Measurements from ENCODE around the gene CLINT1. TPM values are rescaled to one million over a fixed set of nuclear protein-coding genes. Genes with fewer than 3 reads are reported as not detected.

The CLINT1 gene
- total and polyA plus RNA-seq, 2 of the 4 experiments (the other 2 are of a cell fraction) = 144 to 146 TPM

DNA sequence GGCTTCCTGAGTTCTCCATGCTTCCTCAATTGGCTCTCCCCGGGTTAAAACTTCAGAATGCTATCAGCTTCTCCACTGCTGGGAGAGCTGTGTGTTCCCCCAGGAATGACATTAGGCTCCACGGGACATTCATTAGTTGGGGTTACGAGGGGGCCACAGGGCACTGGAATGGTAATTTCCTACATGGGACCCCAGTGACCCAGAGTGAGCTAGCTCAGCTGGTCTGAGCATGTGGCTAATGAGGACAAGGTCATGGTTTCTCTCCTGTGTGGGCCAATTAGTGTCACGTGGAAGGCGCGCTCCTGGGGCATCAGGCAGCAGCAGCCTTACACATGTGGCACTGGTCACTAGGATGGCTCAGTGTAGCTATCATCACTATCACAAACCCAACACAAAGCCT lies 94.4 kb downstream of the CLINT1 start:
- no peak overlapping the region for H2BK120ac ChIP-seq (ENCODE audit: low read depth, low read length)
- in situ Hi-C loops (cut with MboI; ENCODE audit: low sequenced_read_pairs) = no loop called here
- no peak overlapping the region for H4K8ac ChIP-seq (ENCODE audit: low read depth in 2 of 2, low read length in 2 of 2)
- peaks cover 3% of the 10 kb centered on the region; the same call in 1 of the 2 replicates for H3K4me1 ChIP-seq (ENCODE audit: control insufficient read depth, insufficient read depth, low read length)
- H2AK5ac ChIP-seq (ENCODE audit: low read depth, low read length) = no peak overlapping the region
- 100% methylated on average over 1 of the region's 6 CpGs; no CpG with 5 or more reads in 1 of the 2 experiments for WGBS, 2 experiments (ENCODE audit: extremely low coverage in 2 of 2, insufficient read length in 1 of 2)
- no peak overlapping the region for H3K4me2 ChIP-seq (ENCODE audit: low read depth, low read length)
- peaks cover 6% of the 10 kb centered on the region; the same call in 1 of the 2 replicates for H3K9me1 ChIP-seq (ENCODE audit: insufficient read depth, low read length)
- no peaks in the 10 kb centered on the region for H3K79me1 ChIP-seq (ENCODE audit: low read depth in 1 of 2, low read length in 2 of 2)
- no peak overlapping the region for H3K4me3 ChIP-seq (ENCODE audit: insufficient read depth, low read depth, low read length)
- H3K27me3 ChIP-seq (ENCODE audit: control insufficient read depth, insufficient read depth, low read length) = no peaks in the 10 kb centered on the region
- H3K4ac ChIP-seq (ENCODE audit: low read depth, low read length) = no peak overlapping the region
- no peak overlapping the region for H3K14ac ChIP-seq (replicated peaks; ENCODE audit: low read depth, low read length)
- H3K27ac ChIP-seq (ENCODE audit: insufficient read depth, low read length) = no peak overlapping the region
- intact Hi-C loops (cut with micrococcal nuclease) = loop anchor here (5.0 kb wide), 2 partner anchors 153 to 1368 kb away; no protein-coding TSS in a partner anchor
- no peaks in the 10 kb centered on the region for H3K9me3 ChIP-seq (ENCODE audit: control insufficient read depth, insufficient read depth, low read length)
- no peak overlapping the region for H4K91ac ChIP-seq (ENCODE audit: insufficient read depth, low read depth, low read length)
- no peaks in the 10 kb centered on the region for H4K20me1 ChIP-seq (ENCODE audit: insufficient read depth, low read length)
- no peak overlapping the region for H2BK15ac ChIP-seq (ENCODE audit: low read depth, low read length)
- dilution Hi-C loops (cut with HindIII; ENCODE audit: low sequenced_read_pairs, unreplicated experiment) = no loop called here
- H2BK20ac ChIP-seq (ENCODE audit: low read depth, low read length) = no peak overlapping the region
- CTCF ChIA-PET = no interaction called here
- H3K56ac ChIP-seq (ENCODE audit: extremely low read depth, insufficient read depth, low read length) = no peak overlapping the region
- H2AK9ac ChIP-seq (replicated peaks; ENCODE audit: low read depth, low read length, poor library complexity) = no peak overlapping the region
- H3K36me3 ChIP-seq (ENCODE audit: control insufficient read depth, insufficient read depth, low read length) = no peaks in the 10 kb centered on the region
- H3K9ac ChIP-seq (ENCODE audit: low read depth, low read length) = no peak overlapping the region
- ATAC-seq (ENCODE audit: low read depth) = no peak
- H2AFZ ChIP-seq (replicated peaks; ENCODE audit: low read length, poor library complexity) = no peak overlapping the region
- POLR2A ChIA-PET (ENCODE audit: unreplicated experiment) = no interaction called here
- H4K5ac ChIP-seq (ENCODE audit: low read depth, low read length) = no peak overlapping the region
- H3K18ac ChIP-seq (ENCODE audit: low read depth, low read length) = no peak overlapping the region
- no peak for DNase-seq
- BruUV-seq (replicated peaks) = no TSS peak
- TF ChIP-seq POLR2A (IDR thresholded peaks at IDR 0.05; ENCODE audit: low read depth, low read length) = no peak
- no peak for TF ChIP-seq SMC3 (IDR thresholded peaks at IDR 0.05; ENCODE audit: low read depth, low read length)
- TF ChIP-seq, protein P1, sequence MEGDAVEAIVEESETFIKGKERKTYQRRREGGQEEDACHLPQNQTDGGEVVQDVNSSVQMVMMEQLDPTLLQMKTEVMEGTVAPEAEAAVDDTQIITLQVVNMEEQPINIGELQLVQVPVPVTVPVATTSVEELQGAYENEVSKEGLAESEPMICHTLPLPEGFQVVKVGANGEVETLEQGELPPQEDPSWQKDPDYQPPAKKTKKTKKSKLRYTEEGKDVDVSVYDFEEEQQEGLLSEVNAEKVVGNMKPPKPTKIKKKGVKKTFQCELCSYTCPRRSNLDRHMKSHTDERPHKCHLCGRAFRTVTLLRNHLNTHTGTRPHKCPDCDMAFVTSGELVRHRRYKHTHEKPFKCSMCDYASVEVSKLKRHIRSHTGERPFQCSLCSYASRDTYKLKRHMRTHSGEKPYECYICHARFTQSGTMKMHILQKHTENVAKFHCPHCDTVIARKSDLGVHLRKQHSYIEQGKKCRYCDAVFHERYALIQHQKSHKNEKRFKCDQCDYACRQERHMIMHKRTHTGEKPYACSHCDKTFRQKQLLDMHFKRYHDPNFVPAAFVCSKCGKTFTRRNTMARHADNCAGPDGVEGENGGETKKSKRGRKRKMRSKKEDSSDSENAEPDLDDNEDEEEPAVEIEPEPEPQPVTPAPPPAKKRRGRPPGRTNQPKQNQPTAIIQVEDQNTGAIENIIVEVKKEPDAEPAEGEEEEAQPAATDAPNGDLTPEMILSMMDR (conservative IDR thresholded peaks at IDR 0.05; ENCODE audit: low read depth, low read length) = no peak
- no peak for TF ChIP-seq CEBPB (IDR thresholded peaks at IDR 0.05; ENCODE audit: low read depth, low read length)
- no peak for TF ChIP-seq RCOR1 (IDR thresholded peaks at IDR 0.05; ENCODE audit: insufficient replicate concordance, low read length)
- TF ChIP-seq BHLHE40 (IDR thresholded peaks at IDR 0.05; ENCODE audit: low read depth, low read length) = no peak
- no peak for TF ChIP-seq MXI1 (IDR thresholded peaks at IDR 0.05; ENCODE audit: borderline replicate concordance, low read depth, low read length)
- no peak for TF ChIP-seq MAFK (IDR thresholded peaks at IDR 0.05; ENCODE audit: low read depth, low read length)
- no peak for TF ChIP-seq MAZ (IDR thresholded peaks at IDR 0.05; ENCODE audit: borderline replicate concordance, low read depth, low read length)
- no peak for TF ChIP-seq NFE2L2 (IDR thresholded peaks at IDR 0.05; ENCODE audit: low read depth, low read length)
- TF ChIP-seq, protein P2, sequence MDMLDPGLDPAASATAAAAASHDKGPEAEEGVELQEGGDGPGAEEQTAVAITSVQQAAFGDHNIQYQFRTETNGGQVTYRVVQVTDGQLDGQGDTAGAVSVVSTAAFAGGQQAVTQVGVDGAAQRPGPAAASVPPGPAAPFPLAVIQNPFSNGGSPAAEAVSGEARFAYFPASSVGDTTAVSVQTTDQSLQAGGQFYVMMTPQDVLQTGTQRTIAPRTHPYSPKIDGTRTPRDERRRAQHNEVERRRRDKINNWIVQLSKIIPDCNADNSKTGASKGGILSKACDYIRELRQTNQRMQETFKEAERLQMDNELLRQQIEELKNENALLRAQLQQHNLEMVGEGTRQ (IDR thresholded peaks at IDR 0.05; ENCODE audit: low read depth, low read length) = no peak
- TF ChIP-seq FOS (IDR thresholded peaks at IDR 0.05; ENCODE audit: low read depth, low read length) = no peak
- TF ChIP-seq RAD21 (IDR thresholded peaks at IDR 0.05; ENCODE audit: low read length) = no peak
- no peak for TF ChIP-seq RFX5 (IDR thresholded peaks at IDR 0.05; ENCODE audit: low read depth, low read length)
- no peak for TF ChIP-seq ELK1 (IDR thresholded peaks at IDR 0.05; ENCODE audit: borderline replicate concordance, low read depth, low read length)
- no peak overlapping the region for H3K23ac ChIP-seq (ENCODE audit: low read depth, low read length)
- no peak overlapping the region for H2BK5ac ChIP-seq (ENCODE audit: low read depth, low read length, poor library complexity, severe bottlenecking)

All from IMR-90 (cell line).